GM19025 (cell line): ENCODE data around the gene KCNAB2.

Experiments
- ATAC-seq: cut with Tn5 transposase; IDR thresholded peaks from one replicate; pipeline ENCODE4 v1.9.1; 2021; ENCODE audit warnings: mild to moderate bottlenecking, low read depth, moderate library complexity; ENCODE audit not compliant: unreplicated experiment

Gene KCNAB2

GRCh38 chr1:6124341-6124740, 78.7 kb downstream of the KCNAB2 start:
- no peak for ATAC-seq

GRCh38 chr1:6124746-6125365, 79.2 kb downstream of the KCNAB2 start:
- ATAC-seq, result no peak

DNA sequence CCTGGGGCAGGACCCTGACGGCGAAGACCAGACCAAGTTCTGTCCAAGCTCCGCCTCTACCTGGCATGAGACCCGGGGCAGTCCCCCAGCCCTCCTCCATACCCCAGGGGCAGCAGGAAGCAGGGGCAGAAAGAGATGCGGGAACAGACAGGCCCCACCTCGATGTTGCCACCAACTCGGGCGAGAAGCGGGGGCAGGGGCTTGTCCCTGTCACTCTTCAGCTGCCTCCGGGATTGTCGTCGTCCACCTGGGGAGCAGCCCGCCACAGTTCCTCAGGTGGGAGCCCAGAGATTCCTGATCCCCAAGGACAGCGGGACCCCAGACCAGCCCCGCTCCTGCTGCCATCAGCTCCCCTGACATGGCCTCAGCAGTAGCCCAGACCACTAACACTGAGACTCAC, 79.7 kb downstream of the KCNAB2 start:
- no peak for ATAC-seq

- no peak for ATAC-seq
Observed at GRCh38 chr1:6126028-6126427, 80.3 kb downstream of the KCNAB2 start.

GRCh38 chr1:6126521-6127067, 80.9 kb downstream of the KCNAB2 start:
- no peak for ATAC-seq

GRCh38 chr1:6127587-6128163, 82.0 kb downstream of the KCNAB2 start:
- no peak for ATAC-seq

GRCh38 chr1:6128276-6129081, 82.8 kb downstream of the KCNAB2 start:
- no peak for ATAC-seq

DNA sequence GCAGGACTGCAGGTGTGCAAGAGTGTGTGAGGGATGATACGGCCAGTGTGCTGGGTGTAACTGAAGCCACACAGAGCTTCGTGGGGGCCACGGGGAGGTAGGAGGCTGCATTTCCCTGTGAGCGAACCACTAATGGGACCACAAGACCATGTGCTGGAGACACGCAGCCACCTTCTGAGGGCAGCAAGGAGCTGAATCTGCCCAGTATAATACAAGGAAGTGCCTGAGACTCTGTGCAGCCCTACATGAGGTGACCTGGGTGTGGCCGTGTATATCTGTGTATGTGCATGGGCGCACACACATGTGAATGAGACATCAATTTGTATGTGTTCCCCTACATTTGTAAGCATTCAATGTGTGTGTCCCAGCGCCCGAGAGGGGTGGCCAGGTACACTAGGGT, 83.6 kb downstream of the KCNAB2 start:
- ATAC-seq, result no peak

DNA sequence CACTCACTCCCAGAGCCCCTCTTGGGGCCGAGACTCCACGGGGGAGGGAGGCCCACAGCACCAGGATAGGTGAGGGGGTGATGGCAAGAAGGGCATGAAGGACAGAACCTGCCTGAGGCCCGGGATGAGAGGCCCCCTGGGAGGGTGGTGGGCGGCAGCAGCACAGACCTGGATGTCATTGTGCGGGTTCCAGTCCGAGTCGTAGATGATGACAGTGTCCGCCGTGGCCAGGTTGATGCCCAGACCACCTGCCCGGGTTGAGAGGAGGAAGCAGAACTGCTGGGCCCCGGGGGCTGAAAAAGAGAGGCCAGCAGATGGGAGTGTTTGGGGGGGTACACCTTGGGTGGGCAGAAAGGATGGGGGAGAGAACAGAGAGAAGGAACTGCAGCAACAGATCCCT, 84.3 kb downstream of the KCNAB2 start:
- ATAC-seq, result no peak

- no peak for ATAC-seq
Observed at GRCh38 chr1:6130596-6130995, 84.9 kb downstream of the KCNAB2 start.

DNA sequence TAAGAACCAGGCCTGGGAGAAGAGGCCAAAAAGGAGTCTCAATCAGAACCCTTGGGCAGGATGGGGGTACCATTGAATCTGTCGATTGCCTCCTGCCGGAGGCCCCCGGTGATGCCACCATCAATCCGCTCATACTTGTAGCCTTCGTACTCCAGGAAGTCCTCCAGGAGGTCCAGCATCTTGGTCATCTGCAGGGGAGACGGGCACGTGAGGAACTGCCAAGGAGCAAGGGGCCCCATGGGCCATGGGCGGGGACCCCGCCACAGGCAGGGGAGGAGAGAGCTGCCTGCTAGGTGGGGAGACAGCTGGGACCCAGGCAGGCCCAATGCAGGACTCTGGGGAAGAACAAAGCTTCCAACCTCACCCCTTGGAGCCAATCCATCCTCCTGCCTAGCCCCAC, 85.9 kb downstream of the KCNAB2 start:
- ATAC-seq, result no peak

GRCh38 chr1:6133146-6133895, 87.6 kb downstream of the KCNAB2 start:
- ATAC-seq, result no peak

DNA sequence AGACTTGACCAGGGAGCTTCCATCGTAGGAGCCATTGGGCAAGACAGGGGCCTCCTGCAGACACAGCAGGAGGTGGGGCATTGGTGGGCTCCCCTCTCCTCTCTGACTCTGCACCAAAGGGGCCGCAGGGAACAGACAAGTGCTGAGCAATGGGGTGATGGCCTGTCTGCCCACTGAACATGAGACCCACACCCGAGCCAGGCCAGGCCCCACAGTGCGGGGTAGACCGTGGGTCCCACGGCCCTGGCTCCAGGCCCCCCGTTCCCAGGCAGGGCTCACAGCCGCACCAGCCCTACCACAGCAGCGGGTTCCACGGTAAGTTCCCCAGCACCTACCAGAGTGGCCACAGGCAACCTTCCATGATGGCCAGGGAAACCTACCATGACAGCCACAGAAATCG, 88.5 kb downstream of the KCNAB2 start:
- ATAC-seq, result no peak

- no peak for ATAC-seq
Observed at GRCh38 chr1:6134741-6135510, 89.2 kb downstream of the KCNAB2 start.

GRCh38 chr1:6136516-6137220, 91.0 kb downstream of the KCNAB2 start:
- ATAC-seq, result no peak

DNA sequence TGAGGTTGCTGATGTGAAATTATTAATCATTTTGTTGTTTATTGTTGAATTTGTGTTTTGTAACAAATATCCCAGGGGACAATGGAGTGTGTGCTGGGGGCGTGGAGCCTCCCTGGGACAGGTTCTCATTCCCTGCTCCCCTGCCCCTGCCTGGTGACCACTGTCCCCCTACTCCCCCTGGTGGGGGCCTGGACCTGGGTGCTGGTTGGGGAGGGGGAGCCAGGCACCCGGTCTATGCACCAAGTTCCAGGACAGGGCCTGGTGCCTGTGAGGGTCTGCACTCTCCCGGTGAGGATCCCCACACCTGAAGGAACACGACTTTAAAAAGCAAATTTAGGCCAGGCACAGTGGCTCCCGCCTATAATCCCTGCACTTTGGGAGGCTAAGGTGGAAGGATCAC, 92.1 kb downstream of the KCNAB2 start:
- no peak for ATAC-seq

DNA sequence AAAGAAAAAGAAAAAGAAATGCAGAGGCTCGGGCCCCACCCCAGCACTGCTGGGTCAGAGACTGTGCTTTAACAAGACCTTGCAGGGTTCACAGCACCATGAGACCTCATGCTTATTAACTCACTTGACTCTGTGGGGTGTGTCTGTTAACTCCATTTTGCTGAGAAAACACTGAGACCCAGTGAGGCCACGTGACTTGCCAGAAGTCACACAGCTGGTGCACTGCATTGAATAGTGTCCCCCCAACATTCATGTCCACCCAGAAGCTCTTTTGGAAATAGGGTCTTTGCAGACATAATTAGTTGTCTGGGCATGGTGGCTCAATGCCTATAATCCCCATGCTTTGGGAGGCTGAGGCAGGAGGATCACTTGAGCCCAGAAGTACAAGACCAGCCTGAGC, 94.7 kb downstream of the KCNAB2 start:
- ATAC-seq, result no peak

- ATAC-seq, result no peak
Observed at GRCh38 chr1:6141592-6141991, 95.9 kb downstream of the KCNAB2 start.

DNA sequence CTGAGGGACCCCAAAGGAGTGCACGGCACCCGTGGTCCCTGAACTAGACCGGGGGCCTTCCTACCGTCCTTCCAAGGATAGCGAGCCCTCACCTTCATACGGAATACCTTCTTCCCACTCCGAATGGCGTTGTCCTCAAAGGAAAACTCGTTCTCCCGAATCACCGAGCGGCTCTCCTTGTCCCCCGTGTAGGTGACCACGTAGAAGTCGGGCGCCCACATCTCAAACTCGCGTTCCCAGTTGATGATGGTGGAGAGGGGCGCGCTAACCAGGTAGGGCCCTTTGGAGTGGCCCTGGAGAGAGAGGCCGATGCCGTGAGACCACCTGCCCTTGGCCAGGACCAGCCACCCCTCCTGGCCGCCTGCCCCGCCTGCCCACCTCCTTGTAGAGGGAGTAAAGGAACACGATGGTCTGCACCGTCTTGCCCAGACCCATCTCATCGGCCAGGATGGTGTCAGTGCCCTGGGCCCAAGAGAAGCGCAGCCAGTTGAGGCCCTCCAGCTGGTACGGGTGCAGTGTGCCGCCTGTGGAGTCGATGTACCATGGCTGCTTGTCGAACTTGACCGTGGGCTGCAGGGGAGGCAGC, 96.4 kb downstream of the KCNAB2 start:
- no peak for ATAC-seq
